Transverse colon (tissue), 4 donors: ENCODE results near the gene ABCC12. TPM values are rescaled to one million over a fixed set of nuclear protein-coding genes. Genes with fewer than 3 reads are reported as not detected.

Experiments
- DNase-seq: peaks from one replicate; pipeline ENCODE4 v3.0.0-alpha.2; 2019
- H3K27ac ChIP-seq, 4 donors: fragments of 200-600 bp; sonication (generic); 2 replicates each; pipeline ENCODE4 v1.5.1; 2016 to 2018; ENCODE audit warnings: inconsistent platforms in 4 of 4
- H3K27me3 ChIP-seq: fragments of 200-600 bp; sonication (generic); 2 replicates; pipeline ENCODE4 v1.5.1; 2017; ENCODE audit warnings: inconsistent platforms
- H3K36me3 ChIP-seq, 4 donors: fragments of 200-600 bp; sonication (generic); 2 replicates each; pipeline ENCODE4 v1.5.1; 2017 to 2019; ENCODE audit warnings: inconsistent platforms in 4 of 4
- H3K4me1 ChIP-seq, 4 donors: fragments of 200-600 bp; sonication (generic); 2 replicates each; pipeline ENCODE4 v1.5.1; 2017 to 2020; ENCODE audit warnings: inconsistent platforms in 4 of 4
- H3K4me3 ChIP-seq, 4 donors: fragments of 200-600 bp; sonication (generic); 1 replicate in 1 of 4; 2 replicates in 3 of 4; pipeline versions ENCODE4 v1.5.1 to v1.6.1; 2017 to 2019; ENCODE audit warnings: inconsistent platforms in 4 of 4
- H3K9me3 ChIP-seq, 2 donors: fragments of 200-600 bp; sonication (generic); 2 replicates each; pipeline ENCODE4 v1.5.1; 2017 to 2019; ENCODE audit warnings: inconsistent platforms in 2 of 2
- CTCF ChIP-seq, 5 experiments: fragments of 200-600 bp in 3 of 5; fragments of 450-650 bp in 2 of 5; sonication (generic) in 3 of 5; IDR thresholded peaks; 1 replicate in 2 of 5; 2 replicates in 3 of 5; pipeline ENCODE4 v1.5.1; 2016 to 2017; ENCODE audit warnings: antibody characterized with exemption in 5 of 5, inconsistent platforms in 3 of 5, mild to moderate bottlenecking in 2 of 5, moderate library complexity in 1 of 5
- EP300 ChIP-seq: sonication (generic); formaldehyde crosslinking; IDR thresholded peaks from one replicate; pipeline ENCODE4 v1.6.1; 2017; ENCODE audit warnings: antibody characterized with exemption, low read depth
- POLR2A ChIP-seq: fragments of 450-650 bp; IDR thresholded peaks from one replicate; pipeline ENCODE4 v1.6.1; 2016; ENCODE audit warnings: antibody characterized with exemption, mild to moderate bottlenecking, moderate library complexity
- POLR2AphosphoS5 ChIP-seq, 3 donors: sonication (generic); formaldehyde crosslinking; IDR thresholded peaks; one replicate each; pipeline ENCODE4 v1.6.1; 2016; ENCODE audit warnings: antibody characterized with exemption in 3 of 3
- WGBS, 2 donors: methylation state at CpG; one replicate each; pipeline ENCODE4 v1.1.5; 2018; ENCODE audit warnings: low coverage in 1 of 2; 5-methylcytosine and 5-hydroxymethylcytosine counted together
- in situ Hi-C, 4 donors: fragments of 200-750 bp; cut with MboI; loops; one replicate each; pipeline versions ENCODE4 v1.15.0 to v1.15.1; 2017; ENCODE audit warnings: low sequenced_read_pairs in 3 of 4, low pct_ligation_motif_present in 1 of 4, low pct_unique_long_range_greater_than_20kb in 1 of 4
- intact Hi-C: fragments of 100-400 bp; cut with DNase I; formaldehyde crosslinking; loops from one replicate; pipeline ENCODE4 v1.15.1; 2023; ENCODE audit warnings: low total_unique reads
- total RNA-seq, 4 donors: library from RNA; depleted of rRNA; stranded (reverse); fragments of >200 nt; gene quantifications; one replicate each; pipeline ENCODE4 v1.1.0, GENCODE V29; 2016

Gene ABCC12
- total RNA-seq, 4 donors from 2014 or later: not detected

GRCh38 chr16:48143812-48144368 is 11.9 kb downstream of the ABCC12 start:
- H3K27ac ChIP-seq: no peak overlapping the region
- WGBS, 2 donors: 87 to 91% methylated on average over 9 of the region's 9 CpGs
- H3K4me1 ChIP-seq: no peaks in the 10 kb centered on the region
- no peaks in the 10 kb centered on the region for H3K36me3 ChIP-seq
- no peak for DNase-seq
- H3K27me3 ChIP-seq: peaks cover 4% of the 10 kb centered on the region
- intact Hi-C loops: no loop called here
- no peaks in the 10 kb centered on the region for H3K9me3 ChIP-seq
- in situ Hi-C loops: no loop called here
- no peak overlapping the region for H3K4me3 ChIP-seq
- TF ChIP-seq CTCF (IDR thresholded peaks at IDR 0.05) (no peak), POLR2A (no peak), EP300 (no peak), POLR2AphosphoS5 (IDR thresholded peaks at IDR 0.05) (no peak)

- no peak for DNase-seq
- WGBS, 2 donors: 86 to 91% methylated on average over 4 to 6 of the region's 6 CpGs
- Histone ChIP-seq H3K4me3 (no peak overlapping the region), H3K27me3 (no peaks in the 10 kb centered on the region), H3K4me1 (no peaks in the 10 kb centered on the region), H3K36me3 (no peaks in the 10 kb centered on the region), H3K27ac (no peak overlapping the region), H3K9me3 (no peaks in the 10 kb centered on the region)
- intact Hi-C loops (no loop called here), in situ Hi-C loops (no loop called here)
- no peak for TF ChIP-seq EP300
- no peak for TF ChIP-seq POLR2AphosphoS5 (IDR thresholded peaks at IDR 0.05)
- no peak for TF ChIP-seq CTCF (IDR thresholded peaks at IDR 0.05)
- TF ChIP-seq POLR2A: no peak
Measured at GRCh38 chr16:48140821-48141220, 15.0 kb downstream of the ABCC12 start.

GRCh38 chr16:48139517-48139916 is 16.3 kb downstream of the ABCC12 start:
- Histone ChIP-seq H3K9me3 (no peaks in the 10 kb centered on the region), H3K4me3 (no peak overlapping the region), H3K27ac (no peak overlapping the region), H3K36me3 (no peaks in the 10 kb centered on the region), H3K27me3 (no peaks in the 10 kb centered on the region), H3K4me1 (no peaks in the 10 kb centered on the region)
- 80 to 87% methylated on average over 1 to 3 of the region's 3 CpGs for WGBS, 2 donors
- no peak for DNase-seq
- TF ChIP-seq EP300 (no peak), CTCF (IDR thresholded peaks at IDR 0.05) (no peak), POLR2AphosphoS5 (IDR thresholded peaks at IDR 0.05) (no peak), POLR2A (no peak)
- in situ Hi-C loops: no loop called here
- intact Hi-C loops: no loop called here

GRCh38 chr16:48138543-48138942 is 17.2 kb downstream of the ABCC12 start:
- no peaks in the 10 kb centered on the region for H3K9me3 ChIP-seq
- intact Hi-C loops (no loop called here), in situ Hi-C loops (no loop called here)
- H3K27me3 ChIP-seq: no peaks in the 10 kb centered on the region
- DNase-seq: no peak
- 67 to 88% methylated on average over 1 to 2 of the region's 2 CpGs for WGBS, 2 donors
- TF ChIP-seq POLR2A: no peak
- TF ChIP-seq POLR2AphosphoS5 (IDR thresholded peaks at IDR 0.05): no peak
- no peak for TF ChIP-seq CTCF (IDR thresholded peaks at IDR 0.05)
- TF ChIP-seq EP300: no peak
- no peak overlapping the region for H3K4me3 ChIP-seq
- no peaks in the 10 kb centered on the region for H3K36me3 ChIP-seq
- no peaks in the 10 kb centered on the region for H3K4me1 ChIP-seq
- H3K27ac ChIP-seq: no peak overlapping the region
